WERI-Rb-1 (cell line): Measurements from ENCODE around the gene HDGFL1.

Experiments used
- DNase-seq: peaks from one replicate; pipeline ENCODE4 v3.0.0-alpha.2; 2020
- H3K27ac ChIP-seq: fragments of 250-450 bp; sonication (Bioruptor Pico); 2 replicates; pipeline ENCODE4 v1.5.1; 2020; ENCODE audit warnings: mild to moderate bottlenecking, moderate library complexity
- H3K27me3 ChIP-seq: fragments of 250-450 bp; sonication (Bioruptor Pico); 2 replicates; pipeline ENCODE4 v1.5.1; 2021; ENCODE audit warnings: mild to moderate bottlenecking, low read depth, moderate library complexity; ENCODE audit not compliant: insufficient read depth, severe bottlenecking
- H3K36me3 ChIP-seq: fragments of 250-450 bp; sonication (Bioruptor Pico); 2 replicates; pipeline ENCODE4 v1.5.1; 2020; ENCODE audit warnings: mild to moderate bottlenecking, moderate library complexity
- H3K4me3 ChIP-seq: 2 replicates; pipeline ENCODE4 v1.5.1; 2011; ENCODE audit warnings: low read depth, mild to moderate bottlenecking, control low read depth, low read length
- H3K9me3 ChIP-seq: fragments of 250-450 bp; sonication (Bioruptor Pico); 2 replicates; pipeline ENCODE4 v1.5.1; 2021; ENCODE audit warnings: mild to moderate bottlenecking, moderate library complexity; ENCODE audit not compliant: severe bottlenecking
- CTCF ChIP-seq: IDR thresholded peaks from 2 replicates; pipeline ENCODE4 v1.5.1; 2011; ENCODE audit warnings: low read depth, mild to moderate bottlenecking, control low read depth, inconsistent platforms, low read length

Gene HDGFL1

GRCh38 chr6:22580337-22580736 is 11.0 kb downstream of the HDGFL1 start:
- TF ChIP-seq CTCF: no peak
- no peak for DNase-seq
- no peaks in the 10 kb centered on the region for H3K36me3 ChIP-seq
- H3K27me3 ChIP-seq: no peaks in the 10 kb centered on the region
- H3K9me3 ChIP-seq: no peaks in the 10 kb centered on the region
- H3K27ac ChIP-seq: no peak overlapping the region
- H3K4me3 ChIP-seq: no peak overlapping the region

GRCh38 chr6:22582417-22583205 is 13.2 kb downstream of the HDGFL1 start:
- H3K27ac ChIP-seq: no peak overlapping the region
- H3K27me3 ChIP-seq: no peaks in the 10 kb centered on the region
- no peak for DNase-seq
- TF ChIP-seq CTCF: no peak
- H3K9me3 ChIP-seq: no peaks in the 10 kb centered on the region
- no peaks in the 10 kb centered on the region for H3K36me3 ChIP-seq
- no peak overlapping the region for H3K4me3 ChIP-seq

DNA sequence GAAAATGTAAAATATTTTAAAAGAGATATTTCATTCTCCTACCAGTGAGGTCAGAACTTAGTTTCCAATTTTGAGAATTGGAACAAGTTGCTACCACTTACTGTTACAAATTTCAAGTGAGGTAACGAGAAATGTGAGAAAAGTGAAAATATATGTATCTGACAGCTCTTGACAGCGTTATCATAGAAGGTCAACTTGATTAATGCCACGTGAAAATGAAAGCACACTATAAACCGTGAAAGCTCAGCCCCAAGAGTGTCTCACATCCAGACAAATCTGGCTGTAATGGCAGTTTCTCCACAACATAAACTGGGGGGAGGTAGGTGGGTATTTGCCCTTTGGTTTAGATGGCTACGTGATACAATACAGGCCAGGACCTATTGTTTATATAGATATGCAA is 13.9 kb downstream of the HDGFL1 start:
- DNase-seq: no peak
- no peak for TF ChIP-seq CTCF
- no peak overlapping the region for H3K4me3 ChIP-seq
- no peaks in the 10 kb centered on the region for H3K36me3 ChIP-seq
- no peaks in the 10 kb centered on the region for H3K9me3 ChIP-seq
- no peaks in the 10 kb centered on the region for H3K27me3 ChIP-seq
- no peak overlapping the region for H3K27ac ChIP-seq

DNA sequence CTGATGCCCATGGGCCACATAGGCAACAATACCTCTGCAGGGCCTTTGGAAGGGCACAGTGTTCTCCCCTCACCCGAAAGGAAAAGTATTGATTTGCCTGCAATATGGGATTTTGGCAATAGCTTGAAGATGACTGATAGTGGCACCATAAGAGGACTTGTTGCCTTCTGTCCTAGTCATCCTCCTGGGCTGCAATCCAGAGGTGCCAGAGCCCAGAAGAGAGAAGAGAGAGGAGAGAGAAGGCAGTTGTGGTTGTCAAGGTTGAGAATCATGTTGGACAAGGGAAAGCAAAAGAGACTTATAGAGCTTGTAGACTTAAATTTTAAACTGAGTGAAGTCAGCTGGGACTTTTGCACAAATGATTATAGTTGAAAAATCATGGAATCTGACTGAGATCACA is 14.6 kb downstream of the HDGFL1 start:
- no peak for TF ChIP-seq CTCF
- no peaks in the 10 kb centered on the region for H3K9me3 ChIP-seq
- H3K36me3 ChIP-seq: no peaks in the 10 kb centered on the region
- no peak overlapping the region for H3K4me3 ChIP-seq
- H3K27me3 ChIP-seq: no peaks in the 10 kb centered on the region
- no peak overlapping the region for H3K27ac ChIP-seq
- no peak for DNase-seq

GRCh38 chr6:22589118-22589517 is 19.8 kb downstream of the HDGFL1 start:
- Histone ChIP-seq H3K36me3 (no peaks in the 10 kb centered on the region), H3K9me3 (no peaks in the 10 kb centered on the region), H3K4me3 (no peak overlapping the region), H3K27me3 (no peaks in the 10 kb centered on the region), H3K27ac (no peak overlapping the region)
- no peak for TF ChIP-seq CTCF
- DNase-seq: no peak

DNA sequence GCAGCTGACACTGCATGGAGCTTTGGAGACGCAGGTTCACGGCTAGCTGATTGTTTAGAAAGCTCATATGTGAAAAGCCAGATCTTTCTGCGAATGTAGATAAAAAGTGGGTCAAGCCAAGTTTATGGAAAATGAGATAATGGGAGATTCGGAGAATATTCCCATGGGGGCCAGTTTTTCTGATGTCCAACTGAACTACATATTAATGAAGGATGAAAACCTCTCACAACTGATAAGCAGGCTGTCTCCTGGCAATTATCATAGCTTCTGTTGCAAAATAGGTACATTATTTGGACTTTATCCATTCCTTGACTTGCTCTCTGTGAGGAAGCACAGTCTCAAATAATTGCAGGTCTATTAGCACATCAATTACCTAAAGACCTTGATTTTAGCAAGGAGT is 21.1 kb downstream of the HDGFL1 start:
- H3K27ac ChIP-seq: no peak overlapping the region
- no peak for TF ChIP-seq CTCF
- DNase-seq: no peak

More for the DNA sequence above, 21.1 kb downstream of the HDGFL1 start:
- Histone ChIP-seq H3K36me3 (no peaks in the 10 kb centered on the region), H3K27me3 (no peaks in the 10 kb centered on the region), H3K4me3 (no peak overlapping the region), H3K9me3 (no peaks in the 10 kb centered on the region)
